Fibroblast of lung (primary cell): ENCODE results near the gene OR2AT4. TPM values are rescaled to one million over a fixed set of nuclear protein-coding genes. Genes with fewer than 3 reads are reported as not detected.

Experiments used
- DNase-seq, 2 donors: peaks; one replicate each; pipeline versions ENCODE4 v3.0.0 to v3.0.0-alpha.2; 2010; ENCODE audit warnings: low read depth in 2 of 2
- H2AFZ ChIP-seq: 2 replicates; pipeline ENCODE4 v1.5.1; 2012; ENCODE audit warnings: low read length, control low read depth, inconsistent platforms
- H3K27ac ChIP-seq: 2 replicates; pipeline ENCODE4 v1.5.1; 2011; ENCODE audit warnings: low read length, control low read depth; ENCODE audit not compliant: insufficient read depth
- H3K27me3 ChIP-seq: 2 replicates; pipeline ENCODE4 v1.5.1; 2011; ENCODE audit warnings: mild to moderate bottlenecking, low read length; ENCODE audit not compliant: control insufficient read depth, insufficient read depth
- H3K36me3 ChIP-seq: 2 replicates; pipeline ENCODE4 v1.5.1; 2011; ENCODE audit warnings: low read length; ENCODE audit not compliant: control insufficient read depth, insufficient read depth
- H3K4me1 ChIP-seq: 2 replicates; pipeline ENCODE4 v1.5.1; 2011; ENCODE audit warnings: low read length; ENCODE audit not compliant: control insufficient read depth, insufficient read depth; ENCODE audit errors: extremely low read depth
- H3K4me2 ChIP-seq: 2 replicates; pipeline ENCODE4 v1.5.1; 2011; ENCODE audit warnings: low read length, control low read depth; ENCODE audit not compliant: insufficient read depth; ENCODE audit errors: extremely low read depth
- H3K4me3 ChIP-seq, 4 experiments: fragments of 200-600 bp in 1 of 4; sonication (generic) in 1 of 4; replicated peaks in 1 of 4; 2 replicates each; pipeline ENCODE4 v1.5.1; 2011 to 2016; ENCODE audit warnings: low read length in 4 of 4, low read depth in 3 of 4, mild to moderate bottlenecking in 3 of 4, control low read depth in 2 of 4, inconsistent platforms in 1 of 4, mixed read lengths in 1 of 4; ENCODE audit not compliant: insufficient read depth in 1 of 4; ENCODE audit errors: control extremely low read depth in 1 of 4
- H3K79me2 ChIP-seq: 2 replicates; pipeline ENCODE4 v1.5.1; 2012; ENCODE audit warnings: mild to moderate bottlenecking, low read length, inconsistent platforms; ENCODE audit not compliant: control insufficient read depth, insufficient read depth
- H3K9ac ChIP-seq: 2 replicates; pipeline ENCODE4 v1.5.1; 2011; ENCODE audit warnings: mild to moderate bottlenecking, low read length, control low read depth; ENCODE audit not compliant: insufficient read depth
- H3K9me3 ChIP-seq: 2 replicates; pipeline ENCODE4 v1.5.1; 2012; ENCODE audit warnings: low read depth, low read length; ENCODE audit not compliant: control insufficient read depth, insufficient read depth
- H4K20me1 ChIP-seq: 2 replicates; pipeline ENCODE4 v1.5.1; 2011; ENCODE audit warnings: low read length; ENCODE audit not compliant: control insufficient read depth, insufficient read depth; ENCODE audit errors: extremely low read depth
- EZH2 ChIP-seq: IDR thresholded peaks from 2 replicates; pipeline ENCODE4 v1.5.1; 2012; ENCODE audit warnings: low read length, control low read depth, mild to moderate bottlenecking; ENCODE audit errors: missing control alignments
- polyA plus RNA-seq, 2 donors: library from polyadenylated mRNA; depleted of rRNA in 1 of 2; stranded (reverse) in 1 of 2; unstranded in 1 of 2; fragments of >200 nt; gene quantifications; 2 replicates each; pipeline ENCODE4 v1.2.1, GENCODE V29; 2011 to 2012; ENCODE audit warnings: missing spikeins in 1 of 2
- total RNA-seq: library from RNA; depleted of rRNA; stranded (reverse); fragments of >200 nt; gene quantifications from 2 replicates; pipeline ENCODE4 v1.2.1, GENCODE V29; 2014
- TF ChIP-seq, protein P1 (sequence below), 2 donors: IDR thresholded peaks in 1 of 2; conservative IDR thresholded peaks in 1 of 2; 1 replicate in 1 of 2; 2 replicates in 1 of 2; pipeline ENCODE4 v1.5.1; 2011 to 2012; ENCODE audit warnings: low read length in 2 of 2, control low read depth in 1 of 2, inconsistent platforms in 1 of 2, low read depth in 1 of 2, mild to moderate bottlenecking in 1 of 2

Gene OR2AT4
- total and polyA plus RNA-seq, 2 donors (not counting 1 experiment from before 2014, with no cell fraction given): not detected

DNA sequence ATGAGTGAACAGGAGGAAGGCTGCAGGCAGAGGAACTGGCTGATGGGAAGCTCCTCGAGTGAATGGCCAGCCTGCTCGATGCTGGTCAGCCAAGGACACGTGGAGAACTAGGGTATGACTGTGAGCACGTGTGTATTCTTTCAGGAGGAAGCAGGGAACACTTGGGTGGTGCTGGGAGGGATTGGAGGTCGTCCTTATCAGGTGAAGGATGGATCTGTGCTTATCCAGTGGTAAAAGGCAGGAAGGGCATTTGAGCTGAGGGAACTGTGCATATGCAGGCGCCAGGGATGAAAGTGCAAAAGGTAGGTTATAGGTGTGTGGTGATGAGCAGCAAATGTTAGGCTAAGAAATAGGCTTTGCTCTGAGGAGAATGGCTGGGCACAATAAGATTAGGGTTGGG, 44.5 kb upstream of the OR2AT4 start:
- no peak for DNase-seq
- Histone ChIP-seq H3K36me3 (no peaks in the 10 kb centered on the region), H3K4me1 (peaks cover 6% of the 10 kb centered on the region), H3K9ac (no peak overlapping the region), H3K4me3 (no peak overlapping the region), H3K27me3 (peaks cover 4% of the 10 kb centered on the region), H3K9me3 (no peaks in the 10 kb centered on the region), H3K27ac (no peak overlapping the region), H3K79me2 (no peaks in the 10 kb centered on the region), H4K20me1 (no peaks in the 10 kb centered on the region), H2AFZ (no peak overlapping the region), H3K4me2 (no peak overlapping the region)
- TF ChIP-seq, protein P1, sequence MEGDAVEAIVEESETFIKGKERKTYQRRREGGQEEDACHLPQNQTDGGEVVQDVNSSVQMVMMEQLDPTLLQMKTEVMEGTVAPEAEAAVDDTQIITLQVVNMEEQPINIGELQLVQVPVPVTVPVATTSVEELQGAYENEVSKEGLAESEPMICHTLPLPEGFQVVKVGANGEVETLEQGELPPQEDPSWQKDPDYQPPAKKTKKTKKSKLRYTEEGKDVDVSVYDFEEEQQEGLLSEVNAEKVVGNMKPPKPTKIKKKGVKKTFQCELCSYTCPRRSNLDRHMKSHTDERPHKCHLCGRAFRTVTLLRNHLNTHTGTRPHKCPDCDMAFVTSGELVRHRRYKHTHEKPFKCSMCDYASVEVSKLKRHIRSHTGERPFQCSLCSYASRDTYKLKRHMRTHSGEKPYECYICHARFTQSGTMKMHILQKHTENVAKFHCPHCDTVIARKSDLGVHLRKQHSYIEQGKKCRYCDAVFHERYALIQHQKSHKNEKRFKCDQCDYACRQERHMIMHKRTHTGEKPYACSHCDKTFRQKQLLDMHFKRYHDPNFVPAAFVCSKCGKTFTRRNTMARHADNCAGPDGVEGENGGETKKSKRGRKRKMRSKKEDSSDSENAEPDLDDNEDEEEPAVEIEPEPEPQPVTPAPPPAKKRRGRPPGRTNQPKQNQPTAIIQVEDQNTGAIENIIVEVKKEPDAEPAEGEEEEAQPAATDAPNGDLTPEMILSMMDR (conservative IDR thresholded peaks at IDR 0.05 in 1 of 2, IDR thresholded peaks at IDR 0.05 in 1 of 2; ENCODE audit: low read depth in 1 of 2, low read length in 2 of 2): no peak
- no peak for TF ChIP-seq EZH2

DNA sequence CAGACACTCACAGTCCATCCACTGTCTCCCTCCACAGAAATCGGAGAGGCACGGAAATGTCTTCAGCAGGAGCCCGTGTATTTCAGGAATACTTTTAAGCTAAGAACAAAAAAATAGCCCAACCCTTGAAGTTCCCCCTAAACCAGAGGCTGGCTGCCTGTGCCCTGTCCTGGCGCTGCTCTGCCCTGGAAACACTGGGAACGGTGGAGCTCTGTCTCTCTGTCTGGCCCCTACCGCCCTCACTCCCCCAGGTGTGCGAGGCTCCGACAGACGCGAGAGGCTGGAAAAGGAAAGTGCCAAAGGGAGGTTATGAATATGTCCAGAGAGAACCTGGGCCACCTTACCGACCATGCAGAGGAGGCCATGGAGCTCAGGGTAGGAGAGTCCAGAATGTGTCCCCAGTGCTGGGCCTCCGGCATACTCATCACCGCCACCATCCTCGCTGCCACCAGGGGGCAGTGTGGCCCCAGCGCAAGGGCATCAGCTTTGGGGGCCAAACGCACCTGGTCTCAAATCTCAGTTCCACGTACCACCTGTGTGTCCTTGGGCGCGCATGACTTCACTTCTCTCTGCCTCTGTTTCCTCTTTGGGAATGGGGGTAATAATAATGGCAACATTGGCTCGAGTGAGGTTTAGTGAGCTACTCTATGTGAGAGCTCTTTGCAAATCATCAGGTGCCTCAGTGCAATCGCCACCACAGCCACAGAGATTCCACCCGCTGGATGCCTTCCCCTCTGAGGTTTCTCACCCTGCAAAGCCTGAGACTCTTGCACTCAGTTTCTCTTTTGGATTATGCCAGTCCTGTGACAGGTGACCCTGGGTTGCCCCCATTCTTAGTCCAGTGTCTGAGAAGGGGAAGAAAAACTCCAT, 43.8 kb upstream of the OR2AT4 start:
- DNase-seq: peak; percentile 12 to 26
- Histone ChIP-seq H3K4me2 (no peak overlapping the region), H3K4me3 (no peak overlapping the region), H3K36me3 (no peaks in the 10 kb centered on the region), H3K27ac (no peak overlapping the region), H4K20me1 (no peaks in the 10 kb centered on the region), H3K4me1 (peaks cover 6% of the 10 kb centered on the region), H3K9ac (no peak overlapping the region), H3K9me3 (no peaks in the 10 kb centered on the region), H2AFZ (no peak overlapping the region), H3K27me3 (peaks cover 4% of the 10 kb centered on the region), H3K79me2 (no peaks in the 10 kb centered on the region)
- TF ChIP-seq, protein P1 (conservative IDR thresholded peaks at IDR 0.05 in 1 of 2, IDR thresholded peaks at IDR 0.05 in 1 of 2; ENCODE audit: low read depth in 1 of 2, low read length in 2 of 2): peak; percentile 79 to 91
- no peak for TF ChIP-seq EZH2

DNA sequence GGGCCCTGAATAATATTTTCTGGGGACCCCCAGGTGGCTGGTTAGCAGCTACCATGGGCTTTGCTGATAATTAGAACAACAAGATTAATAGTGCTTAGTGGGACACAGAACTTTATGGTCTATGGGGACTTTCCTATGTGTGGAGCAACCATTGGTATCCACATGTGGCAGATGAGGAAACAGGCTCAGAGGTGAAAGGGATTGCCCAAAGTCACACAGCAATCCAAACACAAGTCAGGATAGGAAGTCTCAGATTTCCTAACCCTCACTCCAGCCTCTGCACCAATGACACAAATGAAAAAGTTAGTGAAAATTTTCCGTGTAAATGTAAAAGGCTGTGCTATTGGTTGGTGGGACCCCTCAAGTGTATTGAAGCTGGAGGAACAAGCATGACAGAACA, 39.0 kb upstream of the OR2AT4 start:
- no peaks in the 10 kb centered on the region for H3K36me3 ChIP-seq
- no peak overlapping the region for H3K9ac ChIP-seq

More for the DNA sequence above, 39.0 kb upstream of the OR2AT4 start:
- Histone ChIP-seq H4K20me1 (no peaks in the 10 kb centered on the region), H3K79me2 (no peaks in the 10 kb centered on the region), H3K4me2 (no peak overlapping the region), H3K9me3 (no peaks in the 10 kb centered on the region), H3K4me1 (no peaks in the 10 kb centered on the region), H3K27ac (no peak overlapping the region), H2AFZ (no peak overlapping the region), H3K27me3 (peaks cover 5% of the 10 kb centered on the region), H3K4me3 (no peak overlapping the region)
- no peak for TF ChIP-seq EZH2
- TF ChIP-seq, protein P1 (conservative IDR thresholded peaks at IDR 0.05 in 1 of 2, IDR thresholded peaks at IDR 0.05 in 1 of 2; ENCODE audit: low read depth in 1 of 2, low read length in 2 of 2): no peak
- DNase-seq: no peak
